HFF-Myc (cell line): ENCODE results near the gene NT5DC4.

ENCODE experiments used
- DNase-seq: peaks from one replicate; pipeline ENCODE4 v3.0.0-alpha.2; 2011; ENCODE audit warnings: low read depth; ENCODE audit errors: extremely low read depth
- H3K4me3 ChIP-seq: replicated peaks from 2 replicates; pipeline ENCODE4 v1.5.1; 2011; ENCODE audit warnings: low read depth, mild to moderate bottlenecking, control low read depth, low read length
- TF ChIP-seq, protein P1 (sequence below): IDR thresholded peaks from 2 replicates; pipeline ENCODE4 v1.5.1; 2012; ENCODE audit warnings: mild to moderate bottlenecking, low read depth, low read length, control low read depth; ENCODE audit errors: missing control alignments

The NT5DC4 gene

DNA sequence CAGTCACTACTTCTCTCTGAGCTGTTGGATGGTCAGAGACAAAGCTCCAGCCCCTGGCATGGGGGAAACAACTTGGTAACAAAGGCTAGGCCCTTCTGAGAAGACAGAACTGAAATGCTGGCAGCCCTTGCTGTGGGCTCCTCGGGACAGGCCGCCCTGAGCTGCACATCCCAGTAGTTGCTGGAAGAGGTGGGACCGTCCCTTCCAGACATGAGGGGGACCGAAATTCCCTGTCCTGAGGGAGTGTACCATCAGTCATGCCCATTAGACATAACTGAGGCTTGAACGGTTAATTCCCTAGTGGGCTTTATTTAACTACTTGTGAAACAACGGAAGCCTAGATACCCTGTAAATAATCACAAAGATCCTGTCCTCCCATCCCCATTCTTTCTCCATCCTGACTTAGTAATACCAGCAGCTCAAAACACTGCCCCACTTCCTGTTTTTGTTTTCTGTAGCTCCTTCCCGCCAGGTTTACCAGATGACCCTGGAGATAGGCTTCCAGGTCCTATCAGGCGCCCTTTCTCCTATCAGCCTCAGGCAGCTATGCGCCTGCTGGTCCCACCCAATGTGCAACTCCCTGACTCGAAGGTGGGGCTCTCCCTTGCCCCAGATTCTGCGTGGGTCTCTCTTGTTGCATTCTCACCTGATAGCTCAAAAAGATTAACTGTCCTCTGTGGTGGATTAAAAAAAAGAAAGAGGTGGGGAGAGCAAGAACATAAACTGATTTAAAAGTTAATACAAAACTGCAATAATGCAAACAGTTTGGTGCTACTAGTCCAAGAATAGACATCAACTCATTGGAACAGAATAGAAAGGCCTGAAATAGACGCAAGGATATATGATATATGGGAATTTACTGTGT lies 37.0 kb upstream of the NT5DC4 start:
- TF ChIP-seq, protein P1, sequence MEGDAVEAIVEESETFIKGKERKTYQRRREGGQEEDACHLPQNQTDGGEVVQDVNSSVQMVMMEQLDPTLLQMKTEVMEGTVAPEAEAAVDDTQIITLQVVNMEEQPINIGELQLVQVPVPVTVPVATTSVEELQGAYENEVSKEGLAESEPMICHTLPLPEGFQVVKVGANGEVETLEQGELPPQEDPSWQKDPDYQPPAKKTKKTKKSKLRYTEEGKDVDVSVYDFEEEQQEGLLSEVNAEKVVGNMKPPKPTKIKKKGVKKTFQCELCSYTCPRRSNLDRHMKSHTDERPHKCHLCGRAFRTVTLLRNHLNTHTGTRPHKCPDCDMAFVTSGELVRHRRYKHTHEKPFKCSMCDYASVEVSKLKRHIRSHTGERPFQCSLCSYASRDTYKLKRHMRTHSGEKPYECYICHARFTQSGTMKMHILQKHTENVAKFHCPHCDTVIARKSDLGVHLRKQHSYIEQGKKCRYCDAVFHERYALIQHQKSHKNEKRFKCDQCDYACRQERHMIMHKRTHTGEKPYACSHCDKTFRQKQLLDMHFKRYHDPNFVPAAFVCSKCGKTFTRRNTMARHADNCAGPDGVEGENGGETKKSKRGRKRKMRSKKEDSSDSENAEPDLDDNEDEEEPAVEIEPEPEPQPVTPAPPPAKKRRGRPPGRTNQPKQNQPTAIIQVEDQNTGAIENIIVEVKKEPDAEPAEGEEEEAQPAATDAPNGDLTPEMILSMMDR, result no peak
- DNase-seq, result no peak

DNA sequence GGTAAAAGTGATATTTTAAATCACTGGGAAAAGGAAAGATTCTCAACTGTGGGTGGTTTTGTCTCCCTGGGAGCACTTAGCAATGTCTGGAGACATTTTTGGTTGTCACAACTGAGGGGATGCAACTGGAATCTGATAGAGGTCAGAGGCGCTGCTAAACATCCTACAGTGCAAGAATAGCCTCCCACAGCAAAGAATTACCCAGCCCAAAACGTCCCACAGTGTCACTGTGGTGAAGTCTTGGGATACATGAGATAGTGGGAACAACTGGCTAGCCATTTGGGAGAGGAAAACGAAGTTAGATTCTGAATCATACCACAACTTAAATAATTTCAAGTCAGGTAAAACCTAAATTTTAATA lies 36.4 kb upstream of the NT5DC4 start:
- H3K4me3 ChIP-seq, result no peak overlapping the region
- no peak for DNase-seq
- TF ChIP-seq, protein P1, result no peak

More for the DNA sequence above, 37.0 kb upstream of the NT5DC4 start:
- H3K4me3 ChIP-seq, result no peak overlapping the region

DNA sequence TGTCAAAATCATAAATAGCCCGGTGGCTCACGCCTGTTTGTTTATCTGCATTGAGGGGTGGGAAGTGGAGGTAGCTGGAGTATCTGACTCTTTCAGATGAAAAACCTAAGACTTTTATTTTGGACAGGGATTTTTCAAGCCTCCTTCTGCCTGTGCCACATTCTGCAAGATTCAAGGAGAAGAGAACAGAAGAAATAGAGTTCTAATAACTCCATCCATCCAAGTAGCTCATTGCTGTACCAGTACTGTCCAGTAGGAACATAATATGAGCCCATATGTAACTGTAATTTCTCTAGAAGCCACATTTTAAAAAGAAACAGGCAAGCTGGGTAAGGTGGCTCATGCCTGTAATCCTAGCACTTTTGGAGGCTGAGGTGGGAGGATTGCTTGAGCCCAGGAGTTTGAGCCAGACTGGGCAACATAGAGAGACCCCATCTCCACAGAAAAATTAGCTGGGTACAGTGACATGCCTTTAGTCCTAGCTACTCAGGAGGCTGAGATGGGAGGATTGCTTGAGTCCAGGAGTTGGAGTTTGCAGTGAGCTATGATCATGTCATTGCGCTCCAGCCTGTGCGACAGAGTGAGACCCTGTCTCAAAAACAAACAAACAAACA lies 35.4 kb upstream of the NT5DC4 start:
- TF ChIP-seq, protein P1, result no peak
- H3K4me3 ChIP-seq, result no peak overlapping the region
- DNase-seq, result no peak

DNA sequence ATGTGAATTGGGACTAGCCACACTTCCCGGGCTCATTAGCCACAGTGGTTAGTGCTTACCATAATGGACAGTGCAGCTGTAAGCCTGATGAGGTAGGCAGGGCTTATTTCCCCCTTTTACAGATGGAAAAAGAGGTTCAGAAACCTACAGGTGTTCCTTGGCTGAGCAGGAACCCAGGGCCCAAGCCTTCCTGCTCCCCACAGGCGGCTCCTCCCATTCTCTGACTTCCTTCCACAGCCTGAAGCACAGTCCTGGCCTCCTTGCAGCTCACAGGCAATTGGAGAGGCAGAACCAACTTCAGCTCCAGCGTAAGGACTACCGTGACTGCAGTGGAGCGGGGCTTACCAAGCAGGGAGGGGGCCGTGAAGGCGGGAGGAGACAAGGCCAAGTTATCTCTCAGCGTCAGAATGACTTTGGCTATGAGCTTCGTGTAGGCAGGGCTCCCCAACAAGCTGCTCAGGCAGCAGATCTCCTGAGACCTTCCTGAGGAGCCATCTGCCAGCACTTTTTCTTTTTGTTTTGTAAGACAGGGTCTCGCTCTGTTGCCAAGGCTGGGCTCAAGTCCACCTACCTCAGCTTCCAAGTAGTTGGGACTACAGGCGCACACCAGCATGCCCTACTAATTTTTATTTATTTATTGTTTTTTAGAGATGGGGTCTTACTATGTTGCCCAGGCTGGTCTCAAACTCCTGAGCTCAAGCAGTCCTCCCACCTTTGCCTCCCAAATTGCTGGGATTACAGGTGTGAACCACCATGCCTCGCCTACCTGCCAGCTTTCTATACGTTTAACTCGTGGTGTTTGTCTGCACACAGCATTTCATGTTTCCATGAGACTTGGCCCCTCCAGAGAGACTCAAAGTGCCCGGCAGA lies 34.2 kb upstream of the NT5DC4 start:
- TF ChIP-seq, protein P1, result no peak
- H3K4me3 ChIP-seq, result no peak overlapping the region
- no peak for DNase-seq

DNA sequence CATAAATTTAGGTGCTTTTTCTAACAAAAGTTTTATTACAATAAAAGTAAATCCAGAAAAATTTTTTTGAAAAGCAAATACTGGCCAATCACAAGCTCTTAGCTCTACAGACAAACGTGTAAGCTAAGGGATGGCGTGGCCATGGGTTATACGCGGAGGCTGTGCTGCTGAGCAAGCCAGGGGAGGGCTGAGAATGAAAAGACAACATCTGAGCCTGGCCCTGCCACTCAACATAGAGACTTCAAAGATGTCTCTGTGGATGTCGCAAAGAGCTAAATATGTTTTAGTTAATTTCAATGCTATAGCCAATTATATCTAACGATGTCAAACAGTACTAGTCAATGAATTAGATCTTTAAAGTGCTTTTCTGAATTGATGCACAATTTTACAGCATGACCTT lies 33.3 kb upstream of the NT5DC4 start:
- DNase-seq, result no peak
- TF ChIP-seq, protein P1, result no peak

DNA sequence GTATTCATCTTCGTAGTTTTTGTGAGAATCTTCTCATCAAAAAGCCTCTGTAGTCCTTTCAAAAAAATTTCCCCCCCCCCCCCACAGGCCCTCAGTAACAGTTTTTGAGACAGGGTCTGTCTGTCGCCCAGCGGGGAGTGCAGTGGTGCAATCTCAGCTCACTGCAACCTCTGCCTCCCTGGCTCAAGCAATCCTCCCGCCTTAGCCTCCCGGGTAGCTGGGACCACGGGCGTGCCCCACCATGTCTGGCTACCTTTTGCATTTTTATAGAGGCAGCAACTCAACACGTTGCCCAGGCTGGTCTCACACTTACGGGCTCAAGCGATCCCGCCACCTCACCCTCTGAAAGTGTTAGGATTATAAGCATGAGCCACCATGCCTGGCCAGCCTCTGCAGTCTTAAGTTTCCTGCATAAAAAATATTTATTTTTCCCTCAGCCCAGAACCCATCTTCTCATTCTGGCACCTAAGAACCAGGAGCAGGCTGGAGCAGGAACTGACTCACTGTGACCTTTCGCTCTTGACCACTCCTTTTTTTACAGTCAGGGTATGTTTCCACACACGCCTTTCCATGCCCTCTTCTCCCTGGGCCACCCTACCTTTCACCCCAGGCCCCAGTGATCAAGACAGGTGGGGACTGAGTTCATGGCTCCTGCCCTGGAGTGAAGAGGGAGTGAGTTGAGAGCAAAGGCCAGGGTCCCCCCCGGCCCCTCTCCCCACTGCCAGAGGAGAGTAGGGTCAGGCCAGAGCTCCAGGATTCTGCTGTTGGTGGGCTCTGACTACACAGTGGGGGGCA lies 32.5 kb upstream of the NT5DC4 start:
- TF ChIP-seq, protein P1, result no peak
- DNase-seq, result no peak
- H3K4me3 ChIP-seq, result no peak overlapping the region

More for the DNA sequence above, 33.3 kb upstream of the NT5DC4 start:
- H3K4me3 ChIP-seq, result no peak overlapping the region
